Thyroid gland (tissue), 4 donors: ENCODE data around the gene AKR1C8.

Source experiments
- POLR2A ChIP-seq, 2 donors: fragments of 450-650 bp; IDR thresholded peaks; one replicate each; pipeline ENCODE4 v1.6.1; 2017; ENCODE audit warnings: antibody characterized with exemption in 2 of 2, mild to moderate bottlenecking in 2 of 2, moderate library complexity in 1 of 2
- TF ChIP-seq, protein P1 (sequence below), 6 experiments: fragments of 200-600 bp in 3 of 6; fragments of 450-650 bp in 3 of 6; sonication (generic) in 3 of 6; IDR thresholded peaks; one replicate each; pipeline ENCODE4 v1.5.1; 2016 to 2019; ENCODE audit warnings: antibody characterized with exemption in 6 of 6, mild to moderate bottlenecking in 2 of 6, inconsistent platforms in 1 of 6, moderate library complexity in 1 of 6

DNA sequence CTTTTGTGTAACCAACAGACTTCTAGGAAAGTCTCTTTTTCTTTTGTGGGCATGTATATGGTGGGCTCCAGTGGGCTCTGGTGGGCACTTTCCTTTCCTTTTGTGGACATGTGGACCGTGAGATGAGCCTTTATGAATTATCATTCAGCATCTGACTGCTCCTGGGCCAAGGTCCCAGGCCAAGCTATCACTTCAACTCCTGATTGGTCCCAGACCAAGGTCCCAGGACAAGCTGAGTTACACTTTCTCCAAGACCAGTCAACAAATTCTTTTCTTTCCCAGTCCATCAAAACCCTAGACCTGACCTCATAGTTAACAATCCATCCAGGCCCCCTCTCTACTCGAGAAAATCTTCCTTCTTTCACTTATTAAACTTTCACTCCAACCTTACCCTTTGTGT, 1.0 kb downstream of the AKR1C8 start:
- TF ChIP-seq, protein P1, sequence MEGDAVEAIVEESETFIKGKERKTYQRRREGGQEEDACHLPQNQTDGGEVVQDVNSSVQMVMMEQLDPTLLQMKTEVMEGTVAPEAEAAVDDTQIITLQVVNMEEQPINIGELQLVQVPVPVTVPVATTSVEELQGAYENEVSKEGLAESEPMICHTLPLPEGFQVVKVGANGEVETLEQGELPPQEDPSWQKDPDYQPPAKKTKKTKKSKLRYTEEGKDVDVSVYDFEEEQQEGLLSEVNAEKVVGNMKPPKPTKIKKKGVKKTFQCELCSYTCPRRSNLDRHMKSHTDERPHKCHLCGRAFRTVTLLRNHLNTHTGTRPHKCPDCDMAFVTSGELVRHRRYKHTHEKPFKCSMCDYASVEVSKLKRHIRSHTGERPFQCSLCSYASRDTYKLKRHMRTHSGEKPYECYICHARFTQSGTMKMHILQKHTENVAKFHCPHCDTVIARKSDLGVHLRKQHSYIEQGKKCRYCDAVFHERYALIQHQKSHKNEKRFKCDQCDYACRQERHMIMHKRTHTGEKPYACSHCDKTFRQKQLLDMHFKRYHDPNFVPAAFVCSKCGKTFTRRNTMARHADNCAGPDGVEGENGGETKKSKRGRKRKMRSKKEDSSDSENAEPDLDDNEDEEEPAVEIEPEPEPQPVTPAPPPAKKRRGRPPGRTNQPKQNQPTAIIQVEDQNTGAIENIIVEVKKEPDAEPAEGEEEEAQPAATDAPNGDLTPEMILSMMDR (IDR thresholded peaks at IDR 0.05) = no peak
- TF ChIP-seq POLR2A (IDR thresholded peaks at IDR 0.05) = no peak
